PC-9 (cell line): ENCODE data around the gene HOXB6.

ENCODE experiments used
- CTCF ChIP-seq: fragments of 200-600 bp; sonication (generic); conservative IDR thresholded peaks from 2 replicates; pipeline ENCODE4 v1.6.1; 2017; ENCODE audit warnings: mixed run types, antibody characterized with exemption, mild to moderate bottlenecking, moderate library complexity
- EZH2 ChIP-seq: fragments of 200-600 bp; sonication (generic); IDR thresholded peaks from 2 replicates; pipeline ENCODE4 v1.8.0; 2017; ENCODE audit warnings: antibody characterized with exemption, low read depth

GRCh38 chr17:48606892-48607614 lies 2.3 kb upstream of the HOXB6 start:
- TF ChIP-seq CTCF (no peak), EZH2 (no peak)
